ENCODE data around the gene FBXL5.
A peak's percentile ranks its signal among the peaks of the same experiment; 100 is the strongest.

Gene FBXL5

DNA sequence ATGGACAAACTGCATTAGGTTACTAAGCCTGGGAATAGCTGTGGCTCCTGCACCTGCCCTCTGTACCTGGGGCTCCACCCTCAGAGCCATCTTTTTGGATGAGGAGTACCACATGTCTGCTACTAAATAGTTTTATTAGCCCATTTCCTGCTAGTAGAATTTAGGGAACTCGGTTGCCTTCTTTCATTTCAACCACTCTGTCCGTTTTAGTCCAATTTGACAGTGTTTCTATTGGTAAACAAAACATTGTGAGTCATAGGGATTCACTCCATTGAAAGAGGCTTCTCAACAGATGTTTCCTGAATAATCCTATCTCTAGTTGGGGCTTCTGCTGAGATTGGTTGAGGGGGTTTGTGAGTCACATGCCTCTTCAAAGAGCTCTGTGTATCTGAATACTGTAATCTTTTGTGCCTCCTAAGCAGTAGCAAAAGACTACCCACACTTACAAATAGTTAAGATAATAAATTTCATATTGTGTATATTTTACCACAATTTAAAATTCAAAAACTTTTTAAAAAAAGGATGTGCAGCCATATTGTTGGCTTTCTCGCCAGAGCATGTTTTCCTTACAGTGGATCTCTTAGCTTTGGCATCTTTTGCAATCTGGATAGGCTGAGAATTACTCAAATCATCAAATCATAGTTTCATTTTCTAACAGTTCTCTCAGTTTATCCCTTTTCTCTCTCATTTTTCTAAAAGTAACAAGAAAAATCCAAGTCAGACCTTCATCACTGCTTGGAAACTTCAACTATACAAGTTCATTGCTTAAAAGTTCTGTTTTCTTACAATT lies 36.4 kb upstream of the FBXL5 start:
- 100% methylated on average over 1 of the region's 3 CpGs for WGBS, 2 experiments (ENCODE audit: insufficient coverage in 2 of 2)
- Histone ChIP-seq H3K9me3 (ENCODE audit: control insufficient read depth, low read length) (peaks cover 8% of the 10 kb centered on the region), H3K36me3 (ENCODE audit: control insufficient read depth, insufficient read depth, low read length) (peaks cover 30% of the 10 kb centered on the region), H3K4me1 (ENCODE audit: control insufficient read depth, insufficient read depth, low read length, poor library complexity, severe bottlenecking) (peaks cover 51% of the 10 kb centered on the region), H3K4me3 (ENCODE audit: extremely low read depth, insufficient read depth, low read length, poor library complexity, severe bottlenecking) (no peak overlapping the region), H3K27ac (ENCODE audit: low read depth, low read length, severe bottlenecking) (peak overlapping the region; percentile 99)

- H3K36me3 ChIP-seq (ENCODE audit: control insufficient read depth, insufficient read depth, low read length), result peaks cover 43% of the 10 kb centered on the region
- peaks cover 8% of the 10 kb centered on the region for H3K9me3 ChIP-seq (ENCODE audit: control insufficient read depth, low read length)
- peak overlapping the region; percentile 99 for H3K27ac ChIP-seq (ENCODE audit: low read depth, low read length, severe bottlenecking)
- 0 to 25% methylated on average over 2 to 3 of the region's 7 CpGs for WGBS, 2 experiments (ENCODE audit: insufficient coverage in 2 of 2)
- peaks cover 43% of the 10 kb centered on the region for H3K4me1 ChIP-seq (ENCODE audit: control insufficient read depth, insufficient read depth, low read length, poor library complexity, severe bottlenecking)
- H3K4me3 ChIP-seq (ENCODE audit: extremely low read depth, insufficient read depth, low read length, poor library complexity, severe bottlenecking), result no peak overlapping the region
These were observed 35.1 kb upstream of the FBXL5 start for GRCh38 chr4:15690020-15690809.

DNA sequence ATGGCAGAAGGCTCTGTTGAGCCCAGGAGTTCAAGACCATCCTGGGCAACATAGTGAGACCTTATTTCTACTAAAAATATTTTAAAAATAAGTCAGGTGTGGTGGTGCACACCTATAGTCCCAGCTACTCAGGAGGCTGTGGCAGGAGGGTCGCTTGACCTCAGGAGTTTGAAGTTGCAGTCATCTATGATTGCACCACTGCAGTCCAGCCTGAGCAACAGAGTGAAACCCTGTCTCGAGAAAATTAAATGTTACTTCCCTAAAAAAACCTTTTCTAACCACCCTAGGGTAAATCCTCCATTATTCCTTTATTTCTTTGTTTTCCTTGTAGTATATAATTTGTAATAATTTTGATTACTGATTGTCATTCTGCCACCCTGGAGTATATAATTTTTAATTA lies 34.4 kb upstream of the FBXL5 start:
- Histone ChIP-seq H3K4me1 (ENCODE audit: control insufficient read depth, insufficient read depth, low read length, poor library complexity, severe bottlenecking) (peaks cover 37% of the 10 kb centered on the region), H3K27ac (ENCODE audit: low read depth, low read length, severe bottlenecking) (peak overlapping the region; percentile 99), H3K36me3 (ENCODE audit: control insufficient read depth, insufficient read depth, low read length) (peaks cover 49% of the 10 kb centered on the region), H3K4me3 (ENCODE audit: extremely low read depth, insufficient read depth, low read length, poor library complexity, severe bottlenecking) (no peak overlapping the region), H3K9me3 (ENCODE audit: control insufficient read depth, low read length) (peaks cover 7% of the 10 kb centered on the region)
- WGBS, 2 experiments (ENCODE audit: insufficient coverage in 2 of 2), result 91 to 100% methylated on average over 1 of the region's 2 CpGs

DNA sequence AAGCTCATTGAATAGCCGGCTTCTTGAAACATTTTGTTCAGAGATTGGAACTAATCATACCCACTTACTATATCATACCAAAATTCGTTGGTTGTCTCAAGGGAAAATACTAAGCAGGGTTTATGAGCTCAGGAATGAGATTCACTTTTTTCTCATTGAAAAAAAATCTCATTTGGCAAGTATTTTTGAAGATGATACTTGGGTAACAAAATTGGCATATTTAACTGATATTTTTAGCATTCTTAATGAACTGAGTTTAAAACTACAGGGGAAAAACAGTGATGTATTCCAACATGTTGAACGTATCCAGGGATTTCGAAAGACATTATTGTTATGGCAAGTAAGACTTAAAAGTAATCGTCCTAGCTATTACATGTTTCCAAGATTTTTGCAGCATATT lies 32.9 kb upstream of the FBXL5 start:
- H3K9me3 ChIP-seq (ENCODE audit: control insufficient read depth, low read length), result no peaks in the 10 kb centered on the region
- WGBS, 2 experiments (ENCODE audit: insufficient coverage in 2 of 2), result 100% methylated on average over 3 of the region's 5 CpGs; no CpG with 5 or more reads in 1 of the 2 experiments
- H3K36me3 ChIP-seq (ENCODE audit: control insufficient read depth, insufficient read depth, low read length), result peaks cover 56% of the 10 kb centered on the region
- peaks cover 37% of the 10 kb centered on the region for H3K4me1 ChIP-seq (ENCODE audit: control insufficient read depth, insufficient read depth, low read length, poor library complexity, severe bottlenecking)
- no peak overlapping the region for H3K27ac ChIP-seq (ENCODE audit: low read depth, low read length, severe bottlenecking)
- no peak overlapping the region for H3K4me3 ChIP-seq (ENCODE audit: extremely low read depth, insufficient read depth, low read length, poor library complexity, severe bottlenecking)

GRCh38 chr4:15684498-15684897 lies 29.3 kb upstream of the FBXL5 start:
- Histone ChIP-seq H3K36me3 (ENCODE audit: control insufficient read depth, insufficient read depth, low read length) (peaks cover 57% of the 10 kb centered on the region), H3K4me1 (ENCODE audit: control insufficient read depth, insufficient read depth, low read length, poor library complexity, severe bottlenecking) (peaks cover 6% of the 10 kb centered on the region), H3K9me3 (ENCODE audit: control insufficient read depth, low read length) (no peaks in the 10 kb centered on the region), H3K27ac (ENCODE audit: low read depth, low read length, severe bottlenecking) (no peak overlapping the region), H3K4me3 (ENCODE audit: extremely low read depth, insufficient read depth, low read length, poor library complexity, severe bottlenecking) (no peak overlapping the region)
- 60 to 80% methylated on average over 1 of the region's 1 CpG for WGBS, 2 experiments (ENCODE audit: insufficient coverage in 2 of 2)

GRCh38 chr4:15683143-15683495 lies 28.0 kb upstream of the FBXL5 start:
- WGBS, 2 experiments (ENCODE audit: insufficient coverage in 2 of 2), result 83% methylated on average over 1 of the region's 2 CpGs
- H3K36me3 ChIP-seq (ENCODE audit: control insufficient read depth, insufficient read depth, low read length), result peaks cover 47% of the 10 kb centered on the region

GRCh38 chr4:15682242-15683142 lies 27.3 kb upstream of the FBXL5 start:
- 35 to 71% methylated on average over 2 of the region's 6 CpGs for WGBS, 2 experiments (ENCODE audit: insufficient coverage in 2 of 2)
- Histone ChIP-seq H3K36me3 (ENCODE audit: control insufficient read depth, insufficient read depth, low read length) (peaks cover 46% of the 10 kb centered on the region), H3K27ac (ENCODE audit: low read depth, low read length, severe bottlenecking) (peak overlapping the region; percentile 97), H3K4me3 (ENCODE audit: extremely low read depth, insufficient read depth, low read length, poor library complexity, severe bottlenecking) (peak overlapping the region; percentile 91), H3K9me3 (ENCODE audit: control insufficient read depth, low read length) (no peaks in the 10 kb centered on the region), H3K4me1 (ENCODE audit: control insufficient read depth, insufficient read depth, low read length, poor library complexity, severe bottlenecking) (peaks cover 7% of the 10 kb centered on the region)

More at GRCh38 chr4:15683143-15683495, 28.0 kb upstream of the FBXL5 start:
- Histone ChIP-seq H3K9me3 (ENCODE audit: control insufficient read depth, low read length) (no peaks in the 10 kb centered on the region), H3K4me1 (ENCODE audit: control insufficient read depth, insufficient read depth, low read length, poor library complexity, severe bottlenecking) (peaks cover 5% of the 10 kb centered on the region), H3K4me3 (ENCODE audit: extremely low read depth, insufficient read depth, low read length, poor library complexity, severe bottlenecking) (peak overlapping the region; percentile 91), H3K27ac (ENCODE audit: low read depth, low read length, severe bottlenecking) (peak overlapping the region; percentile 97)

GRCh38 chr4:15681372-15682241 lies 26.4 kb upstream of the FBXL5 start, which contains the start of gene FAM200B:
Gene FAM200B (plus strand): TSS chr4:15681827. CDS start chr4:15686978, 5,151 bp downstream.
- Histone ChIP-seq H3K4me1 (ENCODE audit: control insufficient read depth, insufficient read depth, low read length, poor library complexity, severe bottlenecking) (peaks cover 11% of the 10 kb centered on the region), H3K36me3 (ENCODE audit: control insufficient read depth, insufficient read depth, low read length) (peaks cover 42% of the 10 kb centered on the region), H3K4me3 (ENCODE audit: extremely low read depth, insufficient read depth, low read length, poor library complexity, severe bottlenecking) (peak within 1 kb of the TSS; percentile 91), H3K9me3 (ENCODE audit: control insufficient read depth, low read length) (no peaks in the 10 kb centered on the region), H3K27ac (ENCODE audit: low read depth, low read length, severe bottlenecking) (peak within 1 kb of the TSS; percentile 97)
- 0 to 1% methylated on average over 51 to 56 of the region's 56 CpGs for WGBS, 2 experiments (ENCODE audit: insufficient coverage in 2 of 2)

DNA sequence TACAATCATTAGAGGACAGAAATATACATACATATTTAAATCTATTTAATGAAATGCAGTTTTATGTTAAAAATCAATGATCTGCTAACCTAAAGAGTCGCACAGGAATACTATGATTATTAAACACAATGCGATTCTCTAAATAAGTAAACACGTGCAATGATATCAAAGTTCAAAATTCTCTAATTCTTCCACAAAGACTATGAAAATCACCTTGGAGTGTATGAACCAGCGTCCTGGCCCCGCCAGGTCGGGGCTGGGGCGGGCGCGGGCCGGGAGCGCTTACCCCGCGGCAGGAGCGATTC lies 25.9 kb upstream of the FBXL5 start:
- Histone ChIP-seq H3K27ac (ENCODE audit: low read depth, low read length, severe bottlenecking) (peak overlapping the region; percentile 88), H3K4me3 (ENCODE audit: extremely low read depth, insufficient read depth, low read length, poor library complexity, severe bottlenecking) (peak overlapping the region; percentile 91), H3K36me3 (ENCODE audit: control insufficient read depth, insufficient read depth, low read length) (peaks cover 36% of the 10 kb centered on the region), H3K9me3 (ENCODE audit: control insufficient read depth, low read length) (no peaks in the 10 kb centered on the region), H3K4me1 (ENCODE audit: control insufficient read depth, insufficient read depth, low read length, poor library complexity, severe bottlenecking) (peaks cover 11% of the 10 kb centered on the region)
- WGBS, 2 experiments (ENCODE audit: insufficient coverage in 2 of 2), result 0% methylated on average over 11 to 12 of the region's 14 CpGs

Measured in mesodermal cell (in vitro differentiated cells).